Psoas muscle (tissue), 8 donors: ENCODE data around the gene CHRD. TPM values are rescaled to one million over a fixed set of nuclear protein-coding genes. Genes with fewer than 3 reads are reported as not detected.

Experiments
- ATAC-seq, 4 donors: fragments of 200-7000 bp; cut with Tn5 transposase; one replicate each; pipeline ENCODE4 v1.9.1; 2020; ENCODE audit warnings: moderate library complexity in 3 of 4, mild to moderate bottlenecking in 2 of 4
- DNase-seq, 2 donors: peaks; one replicate each; pipeline ENCODE4 v3.0.0-alpha.2; 2020
- H3K27ac ChIP-seq: fragments of 200-600 bp; one replicate; pipeline ENCODE4 v1.8.0; 2022
- H3K27me3 ChIP-seq, 3 donors: fragments of 200-600 bp in 1 of 3; one replicate each; pipeline versions ENCODE4 v1.6.1 to v1.8.0; 2013 to 2022; ENCODE audit warnings: low read length in 2 of 3, mild to moderate bottlenecking in 2 of 3, moderate library complexity in 1 of 3; ENCODE audit not compliant: insufficient read depth in 3 of 3
- H3K36me3 ChIP-seq, 2 donors: fragments of 200-600 bp in 1 of 2; one replicate each; pipeline versions ENCODE4 v1.6.1 to v1.8.0; 2013 to 2022; ENCODE audit warnings: low read depth in 1 of 2, mild to moderate bottlenecking in 1 of 2, moderate library complexity in 1 of 2; ENCODE audit not compliant: insufficient read depth in 1 of 2
- H3K4me1 ChIP-seq: fragments of 200-600 bp; one replicate; pipeline ENCODE4 v1.8.0; 2022
- H3K4me3 ChIP-seq: fragments of 200-600 bp; one replicate; pipeline ENCODE4 v1.8.0; 2022; ENCODE audit warnings: mild to moderate bottlenecking
- H3K9me3 ChIP-seq: fragments of 200-600 bp; one replicate; pipeline ENCODE4 v1.8.0; 2022
- WGBS, 3 donors: extraction: QIAGEN DNeasy Blood & Tissue Kit; methylation state at CpG; one replicate each; pipeline versions ENCODE4 v1.1.6 to v1.1.7; 2013; 5-methylcytosine and 5-hydroxymethylcytosine counted together
- intact Hi-C, 2 donors: fragments of 100-400 bp; cut with DNase I; formaldehyde crosslinking; loops; one replicate each; pipeline versions ENCODE4 v1.11.0 to v1.14.2; 2022
- polyA plus RNA-seq, 3 donors: library from polyadenylated mRNA; stranded (reverse); fragments of 200-250 nt; gene quantifications; one replicate each; pipeline ENCODE4 v1.2.3, GENCODE V29; 2013
- total RNA-seq, 4 donors: library from RNA; stranded (reverse); fragmentation: NEBNext Ultra II Directional in 2 of 4; extraction: Animal tissue kit (Norgen Biotek cat#: 25700) in 2 of 4; gene quantifications; one replicate each; pipeline versions ENCODE4 v1.2.1 to v1.2.4, GENCODE V29; 2021 to 2023
- TF ChIP-seq, protein P1 (sequence below): fragments of 200-600 bp; IDR thresholded peaks from one replicate; pipeline ENCODE4 v1.8.0; 2022; ENCODE audit warnings: antibody characterized with exemption
- donor health status: healthy with polysubstance abuse.
- donor health status: DM: no; HTN: no; CAD: no; lungs with moderate emphysema.
- donor health status: Bipolar disorder and iron deficiency.
- donor health status: healthy.
- donor health status: DM: yes; HTN: yes; CAD: no.
- donor health status: DM: no; HTN: no; CAD: no.
- donor health status: DM: no; HTN: no; CAD: no.
- donor health status: DM: yes; HTN: yes; CAD: no.

Gene CHRD
- total and polyA plus RNA-seq, 7 donors = 2.5 to 10.5 (median 5.2) TPM

DNA sequence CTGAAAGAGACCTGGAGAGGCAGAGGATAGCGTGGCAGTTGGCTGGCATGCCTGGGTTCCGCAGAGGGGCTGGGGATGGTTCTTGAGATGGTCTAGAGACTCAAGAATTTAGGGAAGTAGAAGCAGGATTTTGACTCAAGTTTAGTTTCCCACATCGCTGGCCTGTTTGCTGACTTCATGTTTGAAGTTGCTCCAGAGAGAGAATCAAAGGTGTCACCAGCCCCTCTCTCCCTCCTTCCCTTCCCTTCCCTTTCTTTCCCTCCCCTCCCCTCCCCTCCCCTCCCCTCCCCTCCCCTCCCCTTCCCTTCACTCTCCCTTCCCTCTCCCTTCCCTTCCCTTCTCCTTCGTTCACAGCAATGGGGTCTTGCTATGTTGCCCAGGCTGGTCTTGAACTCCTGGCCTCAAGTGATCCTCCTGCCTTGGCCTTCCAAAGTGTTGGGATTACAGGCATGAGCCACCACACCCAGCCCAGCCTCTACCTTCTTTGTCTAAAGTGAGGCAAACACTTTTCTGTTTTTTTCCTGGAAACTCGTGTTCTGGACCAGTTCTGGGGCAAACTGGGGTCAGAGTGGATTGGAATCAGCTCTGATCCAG, 10.2 kb downstream of the CHRD start:
- no peaks in the 10 kb centered on the region for H3K4me1 ChIP-seq
- WGBS, 3 donors = 84 to 94% (median 91%) methylated on average over 4 to 5 of the region's 5 CpGs
- peaks cover 0 to 18% of the 10 kb centered on the region in 2 donors for H3K36me3 ChIP-seq
- intact Hi-C loops = no loop called here
- H3K4me3 ChIP-seq = no peak overlapping the region
- no peak overlapping the region for H3K27ac ChIP-seq
- no peaks in the 10 kb centered on the region for H3K9me3 ChIP-seq
- no peaks in the 10 kb centered on the region for H3K27me3 ChIP-seq
- TF ChIP-seq, protein P1, sequence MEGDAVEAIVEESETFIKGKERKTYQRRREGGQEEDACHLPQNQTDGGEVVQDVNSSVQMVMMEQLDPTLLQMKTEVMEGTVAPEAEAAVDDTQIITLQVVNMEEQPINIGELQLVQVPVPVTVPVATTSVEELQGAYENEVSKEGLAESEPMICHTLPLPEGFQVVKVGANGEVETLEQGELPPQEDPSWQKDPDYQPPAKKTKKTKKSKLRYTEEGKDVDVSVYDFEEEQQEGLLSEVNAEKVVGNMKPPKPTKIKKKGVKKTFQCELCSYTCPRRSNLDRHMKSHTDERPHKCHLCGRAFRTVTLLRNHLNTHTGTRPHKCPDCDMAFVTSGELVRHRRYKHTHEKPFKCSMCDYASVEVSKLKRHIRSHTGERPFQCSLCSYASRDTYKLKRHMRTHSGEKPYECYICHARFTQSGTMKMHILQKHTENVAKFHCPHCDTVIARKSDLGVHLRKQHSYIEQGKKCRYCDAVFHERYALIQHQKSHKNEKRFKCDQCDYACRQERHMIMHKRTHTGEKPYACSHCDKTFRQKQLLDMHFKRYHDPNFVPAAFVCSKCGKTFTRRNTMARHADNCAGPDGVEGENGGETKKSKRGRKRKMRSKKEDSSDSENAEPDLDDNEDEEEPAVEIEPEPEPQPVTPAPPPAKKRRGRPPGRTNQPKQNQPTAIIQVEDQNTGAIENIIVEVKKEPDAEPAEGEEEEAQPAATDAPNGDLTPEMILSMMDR = no peak
- ATAC-seq (no peak), DNase-seq (no peak)

DNA sequence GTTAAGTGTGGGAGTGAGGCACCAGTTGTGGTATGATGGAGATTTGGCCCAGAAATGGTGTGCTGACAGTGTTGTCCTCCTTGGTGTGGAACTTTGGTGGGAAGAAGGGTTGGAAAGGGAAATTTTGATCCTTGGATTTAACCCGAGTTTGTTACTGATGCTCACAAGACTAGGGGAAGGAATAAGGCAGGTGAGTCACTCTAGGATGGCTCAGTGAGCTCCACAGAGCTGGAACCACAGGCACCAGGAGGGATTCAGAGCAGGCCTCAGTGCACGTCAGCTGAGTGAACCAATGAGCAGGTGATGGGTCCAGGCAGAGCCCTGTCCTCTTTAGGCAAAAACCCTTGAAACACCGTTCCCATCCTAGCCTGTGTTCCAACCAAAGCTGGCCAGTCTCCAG, 11.4 kb downstream of the CHRD start:
- intact Hi-C loops = no loop called here
- TF ChIP-seq, protein P1 = no peak
- WGBS, 3 donors = 67 to 82% (median 77%) methylated on average over 3 of the region's 3 CpGs
- ATAC-seq (no peak), DNase-seq (no peak)
- peaks cover 0 to 18% of the 10 kb centered on the region in 2 donors for H3K36me3 ChIP-seq
- no peaks in the 10 kb centered on the region for H3K27me3 ChIP-seq
- H3K4me1 ChIP-seq = no peaks in the 10 kb centered on the region
- H3K4me3 ChIP-seq = no peak overlapping the region
- no peaks in the 10 kb centered on the region for H3K9me3 ChIP-seq
- no peak overlapping the region for H3K27ac ChIP-seq

DNA sequence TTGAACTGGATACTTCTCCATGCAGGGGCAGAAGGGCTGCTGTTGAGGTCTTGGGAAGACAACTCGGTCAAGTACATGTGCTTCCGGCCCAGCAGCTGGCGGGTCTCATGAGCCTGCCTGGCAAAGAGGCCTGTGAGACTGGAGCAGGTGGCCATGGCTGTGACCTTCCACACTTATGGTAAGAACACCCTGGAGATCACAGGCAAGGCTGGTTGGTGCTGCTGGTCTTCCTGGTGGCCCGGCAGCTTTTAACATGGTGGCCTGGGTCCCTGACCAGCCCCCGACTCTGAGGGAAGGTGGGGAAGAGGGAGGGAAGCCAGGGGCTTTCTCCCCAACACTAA, 15.4 kb downstream of the CHRD start:
- intact Hi-C loops = no loop called here
- no peak overlapping the region for H3K27ac ChIP-seq
- ATAC-seq = peak in 2 of 4 donors; percentile 35 to 51

DNA sequence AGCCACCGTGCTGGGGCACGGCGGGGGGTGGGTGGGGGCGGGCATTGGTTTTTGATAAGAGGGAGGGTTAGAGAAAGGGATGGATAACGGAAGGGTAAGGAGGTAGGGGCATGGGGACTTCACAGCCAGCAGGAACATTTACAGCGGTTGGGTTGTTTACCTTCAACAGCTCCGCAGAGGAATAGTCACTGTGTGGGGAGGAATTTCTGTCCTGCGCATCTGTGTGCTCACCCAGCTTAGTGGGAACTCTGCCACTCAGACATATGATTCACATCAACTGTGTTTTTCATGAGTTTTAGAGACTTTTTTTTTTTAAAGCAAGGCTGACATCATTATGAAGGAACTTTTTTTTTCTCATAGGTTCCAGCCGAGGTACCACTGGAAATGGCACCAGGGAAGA, 19.6 kb downstream of the CHRD start:
- 19 to 31% (median 26%) methylated on average over 9 of the region's 9 CpGs for WGBS, 3 donors
- no peak overlapping the region for H3K27ac ChIP-seq
- H3K27me3 ChIP-seq = peaks cover 0 to 3% (median 0%) of the 10 kb centered on the region in 3 donors
- no peaks in the 10 kb centered on the region for H3K9me3 ChIP-seq
- TF ChIP-seq, protein P1 = no peak
- no peaks in the 10 kb centered on the region for H3K36me3 ChIP-seq
- H3K4me1 ChIP-seq = no peaks in the 10 kb centered on the region
- no peak for DNase-seq
- peak in 1 of 4 donors; percentile 38 for ATAC-seq
- intact Hi-C loops = no loop called here
- H3K4me3 ChIP-seq = no peak overlapping the region

More for the DNA sequence above, 15.4 kb downstream of the CHRD start:
- Histone ChIP-seq H3K27me3 (no peaks in the 10 kb centered on the region), H3K9me3 (no peaks in the 10 kb centered on the region), H3K4me3 (no peak overlapping the region), H3K36me3 (no peaks in the 10 kb centered on the region), H3K4me1 (no peaks in the 10 kb centered on the region)
- 38 to 52% (median 40%) methylated on average over 5 of the region's 5 CpGs for WGBS, 3 donors
- TF ChIP-seq, protein P1 = no peak
- no peak for DNase-seq
